ENCODE data around the gene SIL1. TPM values are rescaled to one million over a fixed set of nuclear protein-coding genes. Genes with fewer than 3 reads are reported as not detected.
"Not testable (repeated sequence)": the region's sequence is repeated elsewhere in the genome, so short reads cannot be mapped to it uniquely, and the experiment has no call there.

Gene SIL1
- total RNA-seq, 2 donors from 2014 or later: 69.9 to 75.6 TPM

DNA sequence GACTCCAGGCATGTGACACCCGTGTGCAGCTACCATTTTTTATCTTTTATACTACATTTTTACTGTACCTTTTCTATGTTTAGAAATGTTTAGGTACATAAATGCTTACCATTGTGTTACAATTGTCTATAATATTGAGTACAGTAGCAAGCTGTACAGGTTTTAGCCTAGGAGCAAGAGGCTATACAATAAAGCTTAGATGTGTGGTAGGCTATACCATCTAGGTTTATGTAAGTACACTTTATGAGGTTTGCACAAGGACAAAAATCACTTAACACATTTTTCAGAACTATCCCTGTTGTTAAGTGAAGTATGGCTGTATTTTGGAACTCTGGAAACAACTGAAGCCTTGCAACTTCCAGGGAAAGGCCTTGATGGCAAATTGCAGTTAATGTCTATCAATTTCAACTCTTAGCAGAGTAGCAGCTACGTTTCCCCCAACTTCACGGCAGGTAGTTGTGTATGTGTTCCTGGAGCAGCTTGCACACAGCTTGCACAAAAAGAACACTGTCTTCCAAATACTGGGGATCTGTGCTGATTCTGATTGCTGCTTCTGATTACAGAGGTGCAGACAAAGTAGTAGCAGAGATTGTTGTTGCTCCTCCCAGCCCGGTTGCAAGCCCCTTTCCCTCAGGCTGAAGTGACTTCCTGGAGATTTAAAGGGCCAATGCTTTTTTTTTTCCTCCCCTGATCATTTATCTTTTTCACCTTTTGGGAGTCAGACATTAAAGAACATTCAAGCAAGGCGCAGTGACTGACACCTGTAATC is 30.0 kb downstream of the SIL1 start:
- no peak for TF ChIP-seq POLR2AphosphoS5 (IDR thresholded peaks at IDR 0.05)
- TF ChIP-seq, protein P1, sequence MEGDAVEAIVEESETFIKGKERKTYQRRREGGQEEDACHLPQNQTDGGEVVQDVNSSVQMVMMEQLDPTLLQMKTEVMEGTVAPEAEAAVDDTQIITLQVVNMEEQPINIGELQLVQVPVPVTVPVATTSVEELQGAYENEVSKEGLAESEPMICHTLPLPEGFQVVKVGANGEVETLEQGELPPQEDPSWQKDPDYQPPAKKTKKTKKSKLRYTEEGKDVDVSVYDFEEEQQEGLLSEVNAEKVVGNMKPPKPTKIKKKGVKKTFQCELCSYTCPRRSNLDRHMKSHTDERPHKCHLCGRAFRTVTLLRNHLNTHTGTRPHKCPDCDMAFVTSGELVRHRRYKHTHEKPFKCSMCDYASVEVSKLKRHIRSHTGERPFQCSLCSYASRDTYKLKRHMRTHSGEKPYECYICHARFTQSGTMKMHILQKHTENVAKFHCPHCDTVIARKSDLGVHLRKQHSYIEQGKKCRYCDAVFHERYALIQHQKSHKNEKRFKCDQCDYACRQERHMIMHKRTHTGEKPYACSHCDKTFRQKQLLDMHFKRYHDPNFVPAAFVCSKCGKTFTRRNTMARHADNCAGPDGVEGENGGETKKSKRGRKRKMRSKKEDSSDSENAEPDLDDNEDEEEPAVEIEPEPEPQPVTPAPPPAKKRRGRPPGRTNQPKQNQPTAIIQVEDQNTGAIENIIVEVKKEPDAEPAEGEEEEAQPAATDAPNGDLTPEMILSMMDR (IDR thresholded peaks at IDR 0.05): no peak
- TF ChIP-seq POLR2A (IDR thresholded peaks at IDR 0.05): no peak
- no peaks in the 10 kb centered on the region for H3K9me3 ChIP-seq
- no peak overlapping the region for H3K4me3 ChIP-seq
- peak overlapping the region in 1 of 2 donors; percentile 41 for H3K27ac ChIP-seq
- 35% methylated on average over 5 of the region's 5 CpGs for WGBS
- intact Hi-C loops (cut with DNase I): no loop called here
- no peaks in the 10 kb centered on the region for H3K36me3 ChIP-seq
- no peak for DNase-seq (ENCODE audit: low spot score)
- peaks cover 8% of the 10 kb centered on the region for H3K4me1 ChIP-seq (replicated peaks)
- H3K27me3 ChIP-seq (replicated peaks; ENCODE audit: insufficient read depth): no peaks in the 10 kb centered on the region

DNA sequence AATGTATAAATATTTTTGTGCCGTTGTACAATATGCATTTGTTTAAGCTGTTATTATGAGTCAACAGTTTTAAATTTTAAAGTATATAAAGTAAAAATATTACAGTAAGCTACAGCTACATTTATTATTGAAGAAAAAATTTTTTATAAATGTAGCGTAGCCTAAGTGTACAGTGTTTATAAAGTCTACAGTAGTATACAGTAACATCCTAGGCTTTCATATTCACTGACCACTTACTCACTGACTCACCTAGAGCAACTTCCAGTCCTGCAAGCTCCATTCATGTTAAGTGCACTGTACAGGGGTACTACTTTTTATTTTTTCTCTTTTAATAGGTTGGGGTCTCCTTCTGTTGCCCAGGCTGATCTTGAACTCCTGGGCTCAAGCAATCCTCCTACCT is 30.6 kb downstream of the SIL1 start:
- no peak overlapping the region for H3K27ac ChIP-seq
- DNase-seq (ENCODE audit: low spot score): no peak
- intact Hi-C loops (cut with DNase I): no loop called here
- peaks cover 8% of the 10 kb centered on the region for H3K4me1 ChIP-seq (replicated peaks)
- H3K4me3 ChIP-seq: no peak overlapping the region
- H3K9me3 ChIP-seq: no peaks in the 10 kb centered on the region
- WGBS: 85% methylated on average over 2 of the region's 2 CpGs
- H3K27me3 ChIP-seq (replicated peaks; ENCODE audit: insufficient read depth): no peaks in the 10 kb centered on the region
- no peaks in the 10 kb centered on the region for H3K36me3 ChIP-seq
- no peak for TF ChIP-seq POLR2AphosphoS5 (IDR thresholded peaks at IDR 0.05)
- TF ChIP-seq POLR2A (IDR thresholded peaks at IDR 0.05): no peak
- TF ChIP-seq, protein P1 (IDR thresholded peaks at IDR 0.05): no peak

DNA sequence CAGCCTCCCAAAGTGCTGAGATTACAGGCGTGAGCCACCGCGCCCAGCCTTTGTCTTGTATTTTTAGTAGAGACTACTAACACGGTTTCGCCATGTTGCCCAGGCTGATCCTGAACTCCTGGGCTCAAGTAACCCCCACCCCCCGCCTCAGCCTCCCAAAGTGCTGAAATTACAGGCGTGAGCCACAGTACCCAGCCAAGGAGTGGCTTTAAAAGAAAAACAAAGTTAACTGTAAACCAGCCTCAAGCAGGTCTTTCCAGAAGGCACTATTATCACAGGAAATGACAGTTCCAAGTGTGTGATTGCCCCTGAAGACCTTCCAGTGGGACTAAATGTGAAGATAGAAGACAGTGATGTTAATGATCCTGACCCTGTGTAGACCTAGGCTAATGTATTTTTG is 31.1 kb downstream of the SIL1 start:
- intact Hi-C loops (cut with DNase I): no loop called here
- no peak for DNase-seq (ENCODE audit: low spot score)
- no peaks in the 10 kb centered on the region for H3K27me3 ChIP-seq (replicated peaks; ENCODE audit: insufficient read depth)
- WGBS: 84% methylated on average over 7 of the region's 7 CpGs
- H3K36me3 ChIP-seq: no peaks in the 10 kb centered on the region
- no peak overlapping the region for H3K27ac ChIP-seq
- H3K4me1 ChIP-seq (replicated peaks): peaks cover 8% of the 10 kb centered on the region
- no peaks in the 10 kb centered on the region for H3K9me3 ChIP-seq
- H3K4me3 ChIP-seq: no peak overlapping the region
- TF ChIP-seq POLR2A (IDR thresholded peaks at IDR 0.05) (no peak), POLR2AphosphoS5 (IDR thresholded peaks at IDR 0.05) (no peak)
- TF ChIP-seq, protein P1 (IDR thresholded peaks at IDR 0.05): no peak

DNA sequence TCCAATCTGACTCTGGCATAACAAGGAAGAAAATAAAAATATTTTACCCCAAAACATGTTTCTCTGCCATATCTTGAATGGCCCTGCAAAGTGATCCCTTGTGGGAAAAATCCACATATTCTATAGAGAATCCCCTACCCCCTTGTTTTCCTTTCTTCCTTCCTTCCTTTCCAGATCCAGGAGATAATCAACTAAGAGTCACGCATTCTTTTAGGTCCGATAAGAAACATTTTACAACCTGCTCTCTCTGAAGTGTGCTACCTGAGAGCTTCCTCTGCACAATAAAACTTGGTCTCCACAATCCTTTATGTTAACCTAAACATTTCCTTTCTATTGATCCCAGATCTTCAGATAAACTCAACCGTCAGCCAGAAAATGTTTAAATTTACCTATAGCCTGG is 33.3 kb downstream of the SIL1 start:
- H3K36me3 ChIP-seq; H3K4me3 ChIP-seq; H3K27me3 ChIP-seq (replicated peaks; ENCODE audit: insufficient read depth); intact Hi-C loops (cut with DNase I); H3K9me3 ChIP-seq; H3K27ac ChIP-seq; DNase-seq (ENCODE audit: low spot score); H3K4me1 ChIP-seq (replicated peaks): not testable (repeated sequence)
- 58% methylated on average over 3 of the region's 3 CpGs for WGBS

DNA sequence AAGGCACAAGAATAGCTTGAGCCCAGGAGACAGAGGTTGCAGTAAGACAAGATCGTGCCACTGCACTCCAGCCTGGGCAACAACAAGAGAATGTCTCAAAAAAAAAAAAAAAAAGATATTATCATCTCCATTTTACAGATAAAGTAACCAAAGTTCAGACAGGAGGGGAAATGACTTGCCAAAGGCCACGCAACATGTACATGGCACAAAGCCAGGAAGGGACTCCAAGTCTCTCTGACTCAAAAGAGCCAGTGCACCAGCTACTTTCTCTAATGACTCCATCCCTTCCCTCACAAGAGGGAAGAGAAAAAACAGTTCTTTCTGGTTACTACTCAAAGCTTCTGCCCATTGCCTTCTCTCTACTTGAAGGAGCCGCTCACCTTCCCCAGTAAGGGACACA is 34.1 kb downstream of the SIL1 start:
- H3K4me1 ChIP-seq (replicated peaks): peaks cover 8% of the 10 kb centered on the region
- no peaks in the 10 kb centered on the region for H3K27me3 ChIP-seq (replicated peaks; ENCODE audit: insufficient read depth)
- TF ChIP-seq, protein P1 (IDR thresholded peaks at IDR 0.05): no peak
- TF ChIP-seq POLR2AphosphoS5 (IDR thresholded peaks at IDR 0.05): no peak
- TF ChIP-seq POLR2A (IDR thresholded peaks at IDR 0.05): no peak
- intact Hi-C loops (cut with DNase I): no loop called here
- no peak overlapping the region for H3K4me3 ChIP-seq
- H3K27ac ChIP-seq: no peak overlapping the region
- 79% methylated on average over 3 of the region's 3 CpGs for WGBS
- no peaks in the 10 kb centered on the region for H3K9me3 ChIP-seq
- no peak for DNase-seq (ENCODE audit: low spot score)
- no peaks in the 10 kb centered on the region for H3K36me3 ChIP-seq
